ENCODE measurements around the gene NOC2L.

The NOC2L gene

GRCh38 chr1:917466-918091 is 41.5 kb downstream of the NOC2L start:
- TF ChIP-seq, protein P1, sequence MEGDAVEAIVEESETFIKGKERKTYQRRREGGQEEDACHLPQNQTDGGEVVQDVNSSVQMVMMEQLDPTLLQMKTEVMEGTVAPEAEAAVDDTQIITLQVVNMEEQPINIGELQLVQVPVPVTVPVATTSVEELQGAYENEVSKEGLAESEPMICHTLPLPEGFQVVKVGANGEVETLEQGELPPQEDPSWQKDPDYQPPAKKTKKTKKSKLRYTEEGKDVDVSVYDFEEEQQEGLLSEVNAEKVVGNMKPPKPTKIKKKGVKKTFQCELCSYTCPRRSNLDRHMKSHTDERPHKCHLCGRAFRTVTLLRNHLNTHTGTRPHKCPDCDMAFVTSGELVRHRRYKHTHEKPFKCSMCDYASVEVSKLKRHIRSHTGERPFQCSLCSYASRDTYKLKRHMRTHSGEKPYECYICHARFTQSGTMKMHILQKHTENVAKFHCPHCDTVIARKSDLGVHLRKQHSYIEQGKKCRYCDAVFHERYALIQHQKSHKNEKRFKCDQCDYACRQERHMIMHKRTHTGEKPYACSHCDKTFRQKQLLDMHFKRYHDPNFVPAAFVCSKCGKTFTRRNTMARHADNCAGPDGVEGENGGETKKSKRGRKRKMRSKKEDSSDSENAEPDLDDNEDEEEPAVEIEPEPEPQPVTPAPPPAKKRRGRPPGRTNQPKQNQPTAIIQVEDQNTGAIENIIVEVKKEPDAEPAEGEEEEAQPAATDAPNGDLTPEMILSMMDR (conservative IDR thresholded peaks at IDR 0.05; ENCODE audit: low read depth, low read length), result no peak
- H3K4me3 ChIP-seq (ENCODE audit: low read length), result no peak overlapping the region
- DNase-seq (ENCODE audit: low read depth), result no peak

- TF ChIP-seq, protein P1 (conservative IDR thresholded peaks at IDR 0.05; ENCODE audit: low read depth, low read length), result no peak
- no peak for DNase-seq (ENCODE audit: low read depth)
- no peak overlapping the region for H3K4me3 ChIP-seq (ENCODE audit: low read length)
Observed at GRCh38 chr1:917076-917459, 42.0 kb downstream of the NOC2L start.

DNA sequence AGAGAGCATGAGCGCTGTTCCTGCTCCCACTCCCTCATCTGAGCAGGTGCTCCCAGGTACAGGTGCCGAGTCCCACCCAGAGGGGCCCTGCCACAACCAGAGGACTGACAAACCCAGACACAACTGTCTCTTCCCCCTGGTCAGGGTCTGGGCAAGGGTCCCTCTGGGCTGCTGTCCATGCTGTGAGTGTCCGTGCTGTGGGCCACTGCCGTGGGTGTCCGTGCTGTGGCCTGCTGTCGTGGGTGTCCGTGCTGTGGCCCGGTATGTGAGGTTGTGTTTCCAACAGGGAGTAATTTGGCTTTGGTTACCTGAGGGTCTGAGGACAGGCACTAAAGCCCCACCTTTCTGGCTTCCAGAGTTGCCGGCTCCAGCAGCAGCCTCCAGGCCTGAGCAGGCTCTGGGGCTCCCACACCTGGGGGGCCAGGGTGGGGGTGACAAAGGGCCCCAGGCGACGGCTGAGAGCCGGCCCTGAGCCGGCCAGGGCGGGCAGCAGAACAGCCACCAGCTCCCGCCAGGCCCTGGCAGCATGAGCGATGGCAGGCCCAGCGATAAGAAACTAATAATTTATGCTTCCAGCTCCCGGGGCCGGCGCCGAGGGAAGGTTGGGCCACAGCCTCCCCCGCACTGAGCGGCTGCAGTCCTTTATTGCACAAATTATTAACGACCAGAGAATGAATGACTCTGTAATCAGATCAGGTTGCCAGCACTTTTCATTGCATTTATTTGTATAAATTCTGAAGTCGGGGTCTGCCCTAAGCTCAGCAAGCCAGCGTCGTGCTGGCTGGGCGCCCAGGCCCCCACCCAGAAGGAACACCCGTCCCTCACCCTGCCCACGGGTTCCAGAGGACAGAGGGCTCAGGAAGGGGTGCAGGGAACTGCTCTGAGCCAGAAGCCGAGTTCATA is 42.6 kb downstream of the NOC2L start:
- no peak overlapping the region for H3K4me3 ChIP-seq (ENCODE audit: low read length)
- no peak for DNase-seq (ENCODE audit: low read depth)
- TF ChIP-seq, protein P1 (conservative IDR thresholded peaks at IDR 0.05; ENCODE audit: low read depth, low read length), result no peak

DNA sequence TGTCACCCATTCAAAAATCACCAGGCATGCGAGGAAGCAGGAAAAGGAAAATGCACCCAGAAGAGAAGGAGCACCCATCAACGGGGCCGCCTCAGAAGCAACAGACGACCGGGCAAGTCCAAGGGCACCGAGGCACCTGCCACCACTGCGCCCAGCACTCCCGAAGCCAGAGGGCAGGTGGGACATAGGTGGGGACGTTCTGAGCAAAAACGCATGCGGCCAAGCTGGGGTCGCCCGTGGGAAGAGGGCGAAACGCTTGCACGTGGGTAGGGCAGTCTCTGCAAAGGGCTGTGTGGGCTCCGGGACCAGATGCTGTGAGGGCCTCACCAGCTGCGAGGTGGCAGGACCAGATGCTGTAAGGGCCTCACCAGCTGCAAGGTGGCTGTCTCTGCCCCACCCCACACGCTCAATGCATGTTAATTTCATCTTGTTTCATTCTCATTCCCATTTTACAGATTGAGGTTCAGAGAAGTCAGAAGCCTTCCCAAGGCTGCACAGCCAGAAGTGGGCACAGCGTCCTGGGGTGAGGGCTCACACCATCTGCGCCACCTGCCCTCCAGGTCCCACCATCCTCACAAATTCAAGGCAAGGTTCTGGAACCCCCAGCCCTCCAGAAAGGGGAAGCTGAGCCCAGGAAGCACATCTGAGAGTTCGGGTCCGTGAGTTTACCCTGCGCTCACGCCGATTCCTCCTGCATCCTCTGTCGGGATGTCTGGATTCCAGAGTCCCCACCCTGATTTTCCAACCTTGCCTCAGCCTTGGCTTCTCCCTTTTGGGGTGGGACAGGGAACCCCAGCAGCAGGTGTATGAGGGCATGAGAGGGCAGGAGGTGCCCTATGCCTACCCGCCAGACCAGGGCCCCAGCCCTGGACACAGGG is 43.5 kb downstream of the NOC2L start:
- H3K4me3 ChIP-seq (ENCODE audit: low read length), result no peak overlapping the region
- no peak for DNase-seq (ENCODE audit: low read depth)
- TF ChIP-seq, protein P1 (conservative IDR thresholded peaks at IDR 0.05; ENCODE audit: low read depth, low read length), result no peak

DNA sequence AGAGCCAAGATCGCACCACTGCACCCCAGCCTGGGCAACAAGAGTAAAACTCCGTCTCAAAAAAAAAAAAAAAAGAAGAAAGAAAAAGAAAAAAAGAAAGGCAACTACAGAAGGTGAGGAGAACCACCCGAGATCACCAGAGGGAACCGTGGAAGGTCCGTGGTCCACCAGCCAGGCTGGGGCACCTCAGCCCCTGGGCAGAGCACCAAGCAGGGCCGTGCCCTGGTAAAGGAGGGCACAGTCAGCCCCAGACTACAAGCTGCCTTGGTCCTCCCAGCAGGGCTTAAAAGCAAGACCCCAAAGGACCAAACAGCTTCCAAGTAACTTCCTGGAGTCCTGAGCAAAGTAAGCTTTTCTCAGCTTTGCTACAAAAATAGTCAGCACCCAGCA is 44.2 kb downstream of the NOC2L start:
- H3K4me3 ChIP-seq (ENCODE audit: low read length), result no peak overlapping the region
- no peak for DNase-seq (ENCODE audit: low read depth)
- TF ChIP-seq, protein P1 (conservative IDR thresholded peaks at IDR 0.05; ENCODE audit: low read depth, low read length), result no peak

DNA sequence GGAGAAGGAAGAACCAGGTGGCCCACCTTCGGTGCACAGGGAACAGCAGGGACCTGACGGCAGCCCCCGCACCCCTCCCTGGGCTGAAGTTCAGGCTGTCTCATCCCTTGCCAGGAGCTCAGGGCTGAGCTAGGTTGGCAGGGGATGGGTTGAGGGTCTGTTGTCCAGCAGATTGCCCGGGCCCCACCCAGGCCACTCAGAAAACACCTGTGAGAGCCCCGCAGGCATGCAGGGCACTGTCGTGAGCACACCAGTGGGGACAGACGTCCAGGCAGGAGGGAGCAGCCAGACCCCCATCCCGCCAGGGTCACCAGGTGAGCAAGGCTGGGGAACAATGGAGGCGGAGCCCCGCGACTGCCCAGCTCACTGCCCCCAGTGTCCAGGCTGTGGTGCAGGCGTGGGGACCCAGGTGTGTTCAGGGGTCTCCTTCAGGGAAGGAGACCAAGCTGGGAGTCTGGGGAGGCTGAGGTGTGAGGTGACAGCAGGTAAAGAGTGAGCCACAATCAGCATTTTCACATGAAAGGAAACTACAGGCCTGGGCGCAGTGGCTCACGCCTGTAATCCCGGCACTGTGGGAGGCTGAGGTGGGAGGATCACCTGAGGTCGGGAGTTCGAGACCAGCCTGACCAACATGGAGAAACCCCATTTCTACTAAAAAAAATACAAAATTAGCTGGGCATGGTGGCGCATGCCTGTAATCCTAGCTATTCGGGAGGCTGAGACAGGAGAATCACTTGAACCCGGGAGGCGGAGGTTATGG is 44.7 kb downstream of the NOC2L start:
- DNase-seq (ENCODE audit: low read depth), result no peak
- TF ChIP-seq, protein P1 (conservative IDR thresholded peaks at IDR 0.05; ENCODE audit: low read depth, low read length), result no peak
- H3K4me3 ChIP-seq (ENCODE audit: low read length), result no peak overlapping the region
